NCI-H345 (cell line): ENCODE measurements around the gene MRGPRG.

Source experiments
- DNase-seq: peaks from one replicate; lab custom pipeline; 2025; lab: John Stamatoyannopoulos, UW

Gene MRGPRG

GRCh38 chr11:3207526-3208189 is 11.0 kb downstream of the MRGPRG start:
- DNase-seq, result no peak

GRCh38 chr11:3206922-3207204 is 11.8 kb downstream of the MRGPRG start:
- DNase-seq, result no peak

DNA sequence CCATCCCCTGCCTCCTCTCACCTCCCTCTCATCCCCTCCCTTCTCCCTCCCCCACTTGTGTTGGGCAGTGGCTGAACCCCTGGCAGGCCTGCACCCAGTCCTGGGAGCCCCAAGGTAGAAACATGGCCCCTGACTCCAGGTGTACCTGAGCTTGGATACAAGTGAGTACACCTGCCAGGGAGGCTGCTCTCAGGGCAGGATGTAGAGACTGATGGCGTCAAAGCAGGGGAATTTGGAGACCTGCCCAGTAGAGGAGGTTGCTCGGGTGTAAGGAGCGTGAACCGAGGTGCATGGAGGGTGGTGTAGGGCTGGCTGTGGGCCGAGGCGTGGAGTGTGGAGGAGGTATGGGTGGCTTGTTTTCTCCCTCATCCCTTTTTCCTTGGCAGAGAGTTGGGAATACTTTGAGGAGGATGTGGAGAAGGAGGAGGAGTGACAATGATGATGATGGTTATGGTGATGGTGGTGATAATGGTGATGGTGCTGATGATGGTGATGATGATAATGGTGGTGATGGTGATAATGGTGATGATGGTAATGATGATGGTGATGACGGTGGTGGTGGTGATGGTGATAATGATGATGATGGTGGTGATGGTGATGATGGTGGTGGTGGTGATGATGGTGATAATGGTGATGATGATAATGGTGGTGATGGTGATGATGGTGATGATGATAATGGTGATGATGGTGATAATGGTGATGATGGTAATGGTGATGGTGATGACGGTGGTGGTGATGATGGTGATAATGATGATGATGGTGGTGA is 12.3 kb downstream of the MRGPRG start:
- no peak for DNase-seq

DNA sequence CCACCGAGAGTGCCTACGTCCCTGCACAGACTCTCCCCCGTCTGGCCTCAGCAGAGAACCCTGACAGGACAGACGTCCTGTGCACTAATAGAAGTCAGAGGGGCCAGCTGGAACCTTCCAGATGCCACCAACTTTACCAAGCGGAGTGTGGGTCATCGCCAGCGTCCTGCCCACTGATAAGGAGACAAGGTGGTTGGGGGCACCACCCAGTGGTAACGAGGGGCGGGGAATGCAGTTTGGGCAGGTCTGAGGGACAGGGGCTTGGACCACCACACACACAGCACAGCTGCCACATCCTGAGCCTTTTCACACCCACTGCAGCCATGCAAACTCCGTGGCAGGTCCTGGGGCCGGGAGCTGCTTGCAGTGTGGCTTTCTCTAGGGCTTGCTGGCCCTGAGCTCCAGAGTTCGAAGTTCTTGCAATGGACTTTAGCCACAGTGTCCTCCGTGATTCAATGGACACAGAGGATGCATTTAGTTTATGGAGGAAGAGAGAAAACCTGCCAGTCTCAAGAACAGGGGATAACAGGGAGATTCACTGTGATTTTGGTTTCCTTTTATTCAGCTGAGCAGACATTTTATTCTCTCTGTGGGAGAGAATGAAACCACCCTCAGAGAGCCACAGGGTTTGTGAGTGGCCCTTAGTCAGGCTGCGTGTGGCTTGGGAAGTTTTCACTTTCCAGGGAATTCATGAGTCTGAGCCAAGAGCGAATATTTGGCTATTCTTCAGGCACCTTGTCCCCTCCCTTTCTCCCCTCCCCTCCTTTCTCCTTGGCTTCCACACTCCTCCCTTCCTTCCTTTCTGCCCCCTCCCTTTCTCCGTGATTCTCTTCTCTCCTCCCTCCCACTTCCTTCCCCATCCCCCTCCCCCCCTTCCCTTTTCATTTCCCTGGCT is 13.1 kb downstream of the MRGPRG start:
- DNase-seq, result no peak

- DNase-seq, result no peak
Observed at GRCh38 chr11:3204141-3205015, 14.2 kb downstream of the MRGPRG start.

DNA sequence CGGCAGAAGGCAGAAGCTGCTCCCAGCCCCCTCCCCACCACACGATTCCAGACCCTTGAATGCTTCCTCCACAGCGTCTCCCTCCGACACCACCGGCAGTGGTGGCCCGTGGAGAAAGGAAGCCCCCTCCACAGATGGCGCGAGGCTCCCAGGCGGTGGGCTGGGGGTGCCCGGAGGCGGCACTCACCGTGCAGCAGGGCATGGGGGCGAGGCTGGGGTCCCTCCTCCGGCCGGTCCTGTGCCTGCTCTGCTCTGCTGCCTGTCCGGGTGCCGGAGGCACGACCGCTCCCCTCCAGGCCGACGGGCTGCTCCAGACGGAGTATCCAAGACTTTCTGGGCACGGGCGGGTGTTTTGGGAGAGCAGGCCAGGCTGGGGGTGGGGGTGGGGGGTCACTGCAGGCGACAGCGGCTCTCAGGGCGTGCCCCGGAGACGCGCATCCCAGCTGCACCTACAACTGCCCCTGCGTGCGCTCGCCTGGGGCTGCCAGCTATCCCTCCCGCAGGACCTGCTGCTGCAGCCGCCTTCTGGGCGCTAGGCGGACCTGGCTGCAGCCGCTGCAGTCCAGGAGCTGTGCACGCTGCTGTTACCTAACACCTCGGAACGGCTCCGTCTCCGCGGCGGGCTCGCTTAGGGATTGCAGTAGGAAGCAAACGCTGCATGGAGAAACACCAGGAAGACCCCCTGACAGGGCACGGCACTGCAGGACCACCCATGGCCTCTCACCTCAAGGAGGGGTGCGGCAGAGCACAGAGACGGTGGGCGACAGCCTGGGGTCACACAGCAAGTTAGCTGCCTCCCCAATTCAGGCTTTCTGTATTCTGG is 15.2 kb downstream of the MRGPRG start:
- peak; percentile 29 for DNase-seq

DNA sequence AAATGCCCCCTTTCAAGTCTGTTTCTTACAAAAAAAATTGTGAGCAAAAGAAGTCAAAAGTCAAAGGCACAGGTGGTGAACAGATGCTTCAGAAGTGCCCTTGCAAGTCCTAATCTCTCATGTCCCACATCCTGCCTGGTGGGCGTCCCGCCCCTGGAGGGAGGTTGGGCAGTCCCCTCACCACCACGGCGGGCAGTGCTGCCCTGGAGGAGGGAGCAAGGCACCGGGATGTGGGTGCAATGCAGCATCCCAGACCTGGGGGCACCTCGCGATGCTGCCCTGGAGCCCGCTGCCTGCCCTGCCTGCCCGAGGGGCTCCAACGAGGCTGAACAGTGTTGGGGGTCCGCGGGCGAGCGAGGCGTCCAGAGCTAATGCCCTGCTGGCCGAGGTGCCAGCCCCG is 15.9 kb downstream of the MRGPRG start:
- no peak for DNase-seq

- no peak for DNase-seq
Observed at GRCh38 chr11:3202305-3202704, 16.3 kb downstream of the MRGPRG start.

- no peak for DNase-seq
Observed at GRCh38 chr11:3201677-3202181, 16.9 kb downstream of the MRGPRG start.

GRCh38 chr11:3201112-3201581 is 17.5 kb downstream of the MRGPRG start:
- DNase-seq, result no peak

DNA sequence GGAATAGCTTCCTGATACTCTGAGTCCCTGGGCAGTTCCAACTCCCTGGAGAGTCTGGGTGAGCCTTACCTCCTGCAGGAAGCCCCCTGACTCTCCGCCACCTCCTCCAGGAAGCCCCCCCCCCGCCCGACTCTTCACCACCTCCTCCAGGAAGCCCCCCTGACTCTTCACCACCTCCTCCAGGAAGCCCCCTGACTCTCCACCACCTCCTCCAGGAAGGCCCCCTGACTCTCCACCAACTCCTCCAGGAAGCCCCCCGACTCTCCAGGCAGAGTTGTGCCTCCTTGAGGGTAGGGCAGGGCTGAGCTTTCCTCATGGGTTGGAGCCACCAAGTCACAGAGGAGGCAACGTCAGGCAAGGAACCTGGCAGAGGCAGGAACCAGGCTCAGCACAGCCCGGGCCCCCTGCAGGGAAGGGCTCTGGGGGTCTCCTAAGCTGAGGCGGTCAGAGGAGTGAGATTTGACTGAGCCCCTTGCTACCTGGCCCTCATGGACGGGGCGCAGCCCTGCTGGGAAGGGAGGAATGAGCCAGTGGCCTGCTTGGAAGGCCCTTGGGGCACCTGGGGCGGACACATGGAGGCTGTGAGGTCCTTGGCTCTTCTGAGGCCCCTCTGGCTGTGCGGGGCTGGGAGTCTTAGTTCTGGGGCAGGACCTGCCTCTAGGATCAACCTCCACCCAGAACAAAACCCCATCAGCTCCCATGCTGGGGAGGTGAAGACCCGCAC is 18.1 kb downstream of the MRGPRG start:
- DNase-seq, result no peak

DNA sequence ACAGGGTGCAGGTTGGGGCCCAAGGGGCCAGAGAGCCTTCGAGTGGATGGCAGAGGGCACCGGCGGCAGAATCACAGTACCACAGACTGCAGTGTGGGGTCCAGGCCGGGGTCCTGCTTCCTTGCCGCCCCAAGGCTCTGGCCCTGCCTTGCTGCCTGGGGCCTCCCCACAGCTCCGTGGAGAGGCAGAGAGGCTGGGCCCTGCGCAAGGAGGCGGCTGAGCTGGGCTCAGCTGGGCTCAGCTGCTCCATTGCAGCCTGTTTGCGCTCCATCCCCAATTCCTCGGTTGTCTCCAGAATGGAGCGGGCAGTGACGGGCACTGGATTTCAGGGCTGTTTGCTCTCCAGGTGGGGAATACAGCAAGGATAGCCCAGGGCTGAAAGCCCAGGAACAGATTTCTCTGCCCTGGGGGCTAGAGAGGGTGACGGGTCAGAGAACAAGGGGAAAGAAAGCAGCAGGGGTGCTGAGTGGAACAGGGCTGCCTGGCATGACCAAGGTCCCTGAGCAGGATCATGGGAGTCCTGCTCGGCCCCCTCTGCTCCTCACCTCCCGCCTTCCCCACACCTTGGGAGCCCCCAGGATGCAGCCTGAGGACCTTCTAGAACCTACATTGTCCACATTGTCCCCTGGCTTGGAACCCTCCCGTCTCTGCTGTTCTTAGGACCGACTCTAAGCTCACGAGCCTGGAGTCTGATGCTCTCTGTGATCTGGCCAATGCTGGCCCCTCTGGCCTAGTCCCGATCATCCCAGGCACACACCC is 18.9 kb downstream of the MRGPRG start:
- DNase-seq, result no peak

DNA sequence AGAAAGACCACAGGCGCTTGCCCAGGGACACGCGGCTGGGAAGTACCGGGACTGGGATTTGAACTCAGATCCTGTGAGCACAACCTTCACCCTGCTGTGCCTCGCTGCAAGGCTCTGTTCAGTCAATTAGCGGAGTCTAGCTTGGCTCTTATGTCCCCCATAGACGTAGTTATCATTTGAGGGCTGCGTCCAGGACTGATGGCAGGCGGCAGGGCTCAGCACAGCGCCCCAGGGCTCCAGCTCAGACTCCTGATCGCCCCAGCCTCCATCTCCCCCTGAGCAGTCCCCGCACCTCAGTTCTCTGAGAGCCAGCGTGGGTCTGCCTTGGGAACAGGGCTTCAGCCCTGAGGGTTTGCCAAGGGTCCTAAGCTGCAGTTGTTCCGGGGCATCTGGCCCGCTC is 19.8 kb downstream of the MRGPRG start:
- no peak for DNase-seq

DNA sequence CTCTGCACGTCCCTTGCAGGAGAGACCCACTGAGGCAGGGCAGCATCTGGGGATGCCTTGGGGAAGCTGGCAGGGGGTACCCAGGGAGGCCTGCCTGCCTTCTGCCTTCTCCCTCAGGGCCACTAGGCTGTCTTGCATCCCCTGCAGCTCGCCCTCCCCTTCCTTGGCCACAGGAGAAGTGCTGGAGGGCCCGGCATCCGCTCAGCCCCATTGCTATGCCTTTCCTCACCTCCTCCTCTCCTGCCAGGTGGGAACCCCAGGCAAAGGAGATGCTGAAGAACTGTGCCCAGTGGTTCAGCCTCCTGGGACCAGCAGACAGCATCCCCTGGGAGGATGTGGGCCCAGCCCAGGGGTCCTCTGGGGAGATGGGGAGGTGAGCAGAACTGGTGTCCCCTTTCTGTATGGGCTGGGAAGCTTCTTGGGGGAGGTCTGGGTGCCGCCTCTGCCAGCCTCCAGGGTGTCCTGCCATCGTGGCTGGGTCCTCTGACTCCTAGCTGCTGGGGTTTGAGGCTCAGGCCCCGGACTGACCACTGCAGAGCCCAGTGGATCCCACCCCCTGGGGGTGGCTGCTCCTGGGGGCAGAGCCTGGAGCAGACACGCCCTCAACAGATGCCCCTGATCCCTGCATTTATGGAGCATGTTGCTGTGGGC is 20.6 kb downstream of the MRGPRG start:
- no peak for DNase-seq

DNA sequence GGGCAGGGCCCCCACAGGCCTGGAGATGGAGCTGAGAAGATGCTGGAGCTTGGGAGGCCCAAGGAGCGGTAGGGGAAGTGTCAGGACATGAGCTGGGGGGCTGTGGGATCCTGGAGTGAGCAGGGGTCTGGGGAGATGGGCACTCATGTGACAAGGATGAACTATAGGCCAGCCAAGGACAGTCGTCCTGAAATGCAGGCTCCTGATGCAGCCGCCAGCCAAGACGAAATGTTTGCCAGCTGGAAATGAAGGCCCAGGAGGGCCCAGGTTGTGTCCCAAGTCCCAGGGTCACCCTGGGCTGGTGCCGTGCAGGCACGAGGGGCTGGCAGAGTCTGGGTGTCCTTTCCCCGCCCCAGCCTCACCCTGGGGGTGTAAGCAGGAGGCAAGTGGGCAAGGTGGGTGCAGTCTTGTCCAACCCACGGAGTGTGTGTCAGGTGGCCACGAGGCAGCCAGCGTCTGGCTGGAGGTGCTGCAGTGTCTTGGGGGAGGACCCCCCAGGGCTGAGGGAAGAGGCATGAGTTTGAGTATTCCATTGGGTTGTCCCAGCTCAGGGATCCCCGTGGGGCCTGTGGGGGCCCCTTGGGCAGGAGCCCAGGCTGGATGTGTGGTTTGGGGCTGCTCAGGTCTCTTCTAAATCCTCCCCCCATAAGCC is 21.4 kb downstream of the MRGPRG start:
- DNase-seq, result no peak

DNA sequence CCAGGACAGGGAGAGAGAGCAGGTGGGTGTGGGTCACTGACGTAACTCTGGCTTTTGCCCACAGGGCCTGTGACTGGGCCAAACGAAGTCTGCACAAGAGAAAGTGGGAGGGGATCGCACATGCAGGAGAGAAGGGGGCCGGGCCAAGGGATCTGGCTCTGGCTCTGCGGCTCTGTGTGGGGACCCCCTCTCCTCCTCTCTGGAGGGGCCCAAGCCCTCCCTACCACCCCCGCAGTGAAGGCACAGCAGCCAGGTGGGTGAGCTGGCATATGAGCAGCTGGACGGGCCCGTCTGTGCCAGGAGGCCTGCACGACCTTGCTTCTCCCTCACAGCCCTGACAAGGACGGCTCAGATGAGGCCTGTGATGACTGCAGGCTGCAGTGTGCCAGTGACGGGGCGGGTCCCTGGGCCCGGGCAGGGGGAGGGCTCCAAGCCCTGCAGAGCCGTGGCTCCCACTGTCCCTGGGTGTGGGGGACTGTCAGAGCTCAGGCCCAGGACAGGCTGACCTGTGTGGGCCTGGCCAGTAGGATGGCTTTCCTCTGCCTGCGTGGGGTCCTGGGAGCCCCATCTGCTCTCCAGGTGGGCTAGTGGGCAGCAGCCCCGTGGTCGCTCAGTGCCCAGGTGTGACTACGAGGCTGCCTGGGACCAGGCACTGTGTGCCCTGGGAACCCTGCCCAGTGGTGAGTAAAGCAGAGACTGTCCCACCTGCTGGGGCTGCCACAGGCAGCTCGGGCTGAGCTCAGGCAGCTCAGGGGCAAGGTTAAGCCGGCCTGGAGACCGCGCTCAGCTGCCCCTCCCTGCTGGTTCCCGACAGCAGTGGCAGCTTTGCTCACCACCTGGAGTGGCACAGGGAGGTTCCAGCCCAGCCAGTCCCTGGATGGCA is 22.2 kb downstream of the MRGPRG start:
- DNase-seq, result no peak
